Measurements from ENCODE around the gene LPP.

GRCh38 chr3:188673646-188674186 lies 519.8 kb downstream of the LPP start:
- TF ChIP-seq POLR2A (IDR thresholded peaks at IDR 0.05; ENCODE audit: low read length) (no peak), GATA1 (IDR thresholded peaks at IDR 0.05; ENCODE audit: low read depth, low read length) (no peak)
